Keratinocyte (primary cell): ENCODE results near the gene CRIM1. TPM values are rescaled to one million over a fixed set of nuclear protein-coding genes. Genes with fewer than 3 reads are reported as not detected.

ENCODE experiments used
- DNase-seq: peaks from one replicate; pipeline ENCODE4 v3.0.0-alpha.2; 2011; ENCODE audit warnings: low read depth, missing footprints, low spot score
- FAIRE-seq: peaks from 2 replicates; lab custom pipeline; 2011; peaks lifted over from hg19 to GRCh38; lab: Jason Lieb, UNC
- H2AFZ ChIP-seq: 2 replicates; pipeline ENCODE4 v1.6.0; 2012; ENCODE audit warnings: low read length, control low read depth, inconsistent platforms; ENCODE audit not compliant: control insufficient read depth
- H3K27ac ChIP-seq: 2 replicates; pipeline ENCODE4 v1.5.1; 2011; ENCODE audit warnings: low read length; ENCODE audit not compliant: control insufficient read depth, insufficient read depth
- H3K27me3 ChIP-seq: 3 replicates; pipeline ENCODE4 v1.6.0; 2011; ENCODE audit warnings: low read length; ENCODE audit not compliant: control insufficient read depth, insufficient read depth; ENCODE audit errors: extremely low read depth
- H3K36me3 ChIP-seq, 2 experiments: 2 replicates in 1 of 2; 3 replicates in 1 of 2; pipeline ENCODE4 v1.5.1; 2011; ENCODE audit warnings: low read length in 2 of 2, mild to moderate bottlenecking in 1 of 2; ENCODE audit not compliant: control insufficient read depth in 2 of 2, insufficient read depth in 2 of 2; ENCODE audit errors: extremely low read depth in 1 of 2
- H3K4me1 ChIP-seq: 3 replicates; pipeline ENCODE4 v1.5.1; 2011; ENCODE audit warnings: low read length; ENCODE audit not compliant: control insufficient read depth, insufficient read depth; ENCODE audit errors: extremely low read depth
- H3K4me2 ChIP-seq: 3 replicates; pipeline ENCODE4 v1.6.0; 2011; ENCODE audit warnings: low read depth, low read length; ENCODE audit not compliant: control insufficient read depth, insufficient read depth; ENCODE audit errors: extremely low read depth
- H3K4me3 ChIP-seq, 3 experiments: fragments of 200-600 bp in 1 of 3; sonication (generic) in 1 of 3; 2 replicates in 2 of 3; 3 replicates in 1 of 3; pipeline ENCODE4 v1.5.1; 2011 to 2016; ENCODE audit warnings: low read length in 3 of 3, mild to moderate bottlenecking in 3 of 3, control low read depth in 2 of 3, inconsistent platforms in 1 of 3, low read depth in 1 of 3, mixed read lengths in 1 of 3, mixed run types in 1 of 3, moderate library complexity in 1 of 3; ENCODE audit not compliant: control insufficient read depth in 2 of 3, insufficient read depth in 2 of 3; ENCODE audit errors: extremely low read depth in 1 of 3
- H3K79me2 ChIP-seq: 2 replicates; pipeline ENCODE4 v1.6.0; 2012; ENCODE audit warnings: low read length; ENCODE audit not compliant: control insufficient read depth, insufficient read depth
- H3K9ac ChIP-seq: 3 replicates; pipeline ENCODE4 v1.6.0; 2011; ENCODE audit warnings: low read length; ENCODE audit not compliant: control insufficient read depth, insufficient read depth; ENCODE audit errors: extremely low read depth
- H3K9me1 ChIP-seq: 3 replicates; pipeline ENCODE4 v1.6.0; 2011; ENCODE audit warnings: low read length; ENCODE audit not compliant: control insufficient read depth, insufficient read depth; ENCODE audit errors: extremely low read depth
- H3K9me3 ChIP-seq: 2 replicates; pipeline ENCODE4 v1.5.1; 2012; ENCODE audit warnings: low read depth, low read length; ENCODE audit not compliant: control insufficient read depth
- H4K20me1 ChIP-seq: 3 replicates; pipeline ENCODE4 v1.6.0; 2011; ENCODE audit warnings: low read length; ENCODE audit not compliant: control insufficient read depth, insufficient read depth; ENCODE audit errors: extremely low read depth
- EZH2 ChIP-seq: IDR thresholded peaks from one replicate; pipeline ENCODE4 v1.6.1; 2012; ENCODE audit warnings: inconsistent platforms, mild to moderate bottlenecking, low read length, moderate library complexity
- dilution Hi-C: fragments of 300-500 bp; cut with MboI; formaldehyde crosslinking; loops from one replicate; pipeline ENCODE4 v1.7.0; 2020; ENCODE audit warnings: low sequenced_read_pairs; ENCODE audit not compliant: extremely low pct_ligation_motif_present
- polyA plus RNA-seq, 5 experiments: library from polyadenylated mRNA; depleted of rRNA in 3 of 5; stranded (reverse) in 3 of 5; stranded (forward) in 1 of 5; unstranded in 1 of 5; fragments of >200 nt; gene quantifications; 1 replicate in 1 of 5; 2 replicates in 3 of 5; 3 replicates in 1 of 5; pipeline versions ENCODE4 v1.2.1 to v1.2.3, GENCODE V29; 2011 to 2012; ENCODE audit warnings: missing spikeins in 2 of 5, low read depth in 1 of 5, low replicate concordance in 1 of 5
- TF ChIP-seq, protein P1 (sequence below), 3 experiments: IDR thresholded peaks in 1 of 3; conservative IDR thresholded peaks in 1 of 3; optimal IDR thresholded peaks in 1 of 3; 2 replicates in 2 of 3; 3 replicates in 1 of 3; pipeline versions ENCODE3 to v1.5.1; 2011; ENCODE audit warnings: low read length in 3 of 3, mild to moderate bottlenecking in 3 of 3, moderate library complexity in 2 of 3, control low read depth in 1 of 3, inconsistent platforms in 1 of 3; ENCODE audit not compliant: insufficient read depth in 2 of 3; ENCODE audit errors: extremely low read depth in 1 of 3

CRIM1 gene
- polyA plus RNA-seq, 1 donor (not counting 4 experiments of a cell fraction or from before 2014, with no cell fraction given) = 98.3 TPM

DNA sequence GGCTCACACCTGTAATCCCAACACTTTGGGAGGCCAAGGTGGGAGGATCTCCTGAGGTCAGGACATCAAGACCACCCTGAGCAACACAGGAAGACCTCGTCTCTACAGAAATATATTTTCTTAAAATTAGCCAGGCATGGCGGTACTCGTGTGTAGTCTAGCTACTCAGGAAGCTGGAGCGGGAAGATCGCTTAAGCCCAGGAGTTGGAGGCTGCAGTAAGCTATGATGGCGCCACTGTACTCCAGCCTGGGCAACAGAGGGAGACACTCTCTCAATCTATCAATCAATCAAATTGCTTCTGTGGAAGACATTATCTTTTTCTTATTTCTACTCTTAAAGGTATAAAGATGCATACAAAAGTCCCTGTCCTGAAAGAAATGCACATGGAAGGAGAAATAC lies 231.1 kb downstream of the CRIM1 start:
- DNase-seq (no peak), FAIRE-seq (no peak)
- dilution Hi-C loops = no loop called here
- Histone ChIP-seq H3K4me3 (no peak overlapping the region), H3K4me2 (no peak overlapping the region), H3K27me3 (no peaks in the 10 kb centered on the region), H3K36me3 (peaks cover 9 to 25% of the 10 kb centered on the region in 2 experiments), H2AFZ (no peak overlapping the region), H3K9me3 (no peaks in the 10 kb centered on the region), H3K9me1 (no peaks in the 10 kb centered on the region), H3K4me1 (no peaks in the 10 kb centered on the region), H3K9ac (no peak overlapping the region), H3K79me2 (peaks cover 29% of the 10 kb centered on the region), H4K20me1 (peaks cover 4% of the 10 kb centered on the region), H3K27ac (no peak overlapping the region)
- TF ChIP-seq, protein P1, sequence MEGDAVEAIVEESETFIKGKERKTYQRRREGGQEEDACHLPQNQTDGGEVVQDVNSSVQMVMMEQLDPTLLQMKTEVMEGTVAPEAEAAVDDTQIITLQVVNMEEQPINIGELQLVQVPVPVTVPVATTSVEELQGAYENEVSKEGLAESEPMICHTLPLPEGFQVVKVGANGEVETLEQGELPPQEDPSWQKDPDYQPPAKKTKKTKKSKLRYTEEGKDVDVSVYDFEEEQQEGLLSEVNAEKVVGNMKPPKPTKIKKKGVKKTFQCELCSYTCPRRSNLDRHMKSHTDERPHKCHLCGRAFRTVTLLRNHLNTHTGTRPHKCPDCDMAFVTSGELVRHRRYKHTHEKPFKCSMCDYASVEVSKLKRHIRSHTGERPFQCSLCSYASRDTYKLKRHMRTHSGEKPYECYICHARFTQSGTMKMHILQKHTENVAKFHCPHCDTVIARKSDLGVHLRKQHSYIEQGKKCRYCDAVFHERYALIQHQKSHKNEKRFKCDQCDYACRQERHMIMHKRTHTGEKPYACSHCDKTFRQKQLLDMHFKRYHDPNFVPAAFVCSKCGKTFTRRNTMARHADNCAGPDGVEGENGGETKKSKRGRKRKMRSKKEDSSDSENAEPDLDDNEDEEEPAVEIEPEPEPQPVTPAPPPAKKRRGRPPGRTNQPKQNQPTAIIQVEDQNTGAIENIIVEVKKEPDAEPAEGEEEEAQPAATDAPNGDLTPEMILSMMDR (optimal IDR thresholded peaks at IDR 0.05 in 1 of 3, IDR thresholded peaks at IDR 0.05 in 1 of 3, conservative IDR thresholded peaks at IDR 0.05 in 1 of 3; ENCODE audit: extremely low read depth in 1 of 3, insufficient read depth in 2 of 3, low read length in 3 of 3) = no peak
- TF ChIP-seq EZH2 = no peak

DNA sequence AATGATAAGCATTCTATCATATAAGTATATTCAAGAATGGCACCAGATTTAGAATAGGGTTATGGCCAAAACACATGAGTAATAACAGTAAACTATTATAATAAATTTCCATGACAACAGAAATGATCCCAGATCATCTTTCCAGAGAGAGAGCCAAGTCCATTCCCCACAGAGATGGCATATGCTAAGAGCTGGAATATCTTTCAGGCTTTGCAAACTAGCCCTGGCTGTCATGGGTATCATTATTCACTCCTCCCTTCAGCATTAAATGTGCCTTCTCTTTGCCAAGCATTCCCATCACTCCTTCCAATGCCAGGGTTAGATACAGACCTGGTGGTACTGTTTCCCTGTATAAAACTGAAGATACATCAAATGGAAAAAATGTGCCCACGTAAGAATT lies 231.5 kb downstream of the CRIM1 start:
- H3K27ac ChIP-seq = no peak overlapping the region
- no peak overlapping the region for H2AFZ ChIP-seq
- H3K36me3 ChIP-seq = peaks cover 9 to 25% of the 10 kb centered on the region in 2 experiments
- FAIRE-seq (no peak), DNase-seq (no peak)
- peaks cover 4% of the 10 kb centered on the region for H4K20me1 ChIP-seq
- peaks cover 33% of the 10 kb centered on the region for H3K79me2 ChIP-seq
- dilution Hi-C loops = no loop called here
- H3K4me2 ChIP-seq = no peak overlapping the region
- H3K27me3 ChIP-seq = no peaks in the 10 kb centered on the region
- TF ChIP-seq EZH2 = no peak
- TF ChIP-seq, protein P1 (optimal IDR thresholded peaks at IDR 0.05 in 1 of 3, IDR thresholded peaks at IDR 0.05 in 1 of 3, conservative IDR thresholded peaks at IDR 0.05 in 1 of 3; ENCODE audit: extremely low read depth in 1 of 3, insufficient read depth in 2 of 3, low read length in 3 of 3) = no peak
- H3K4me1 ChIP-seq = no peaks in the 10 kb centered on the region
- H3K4me3 ChIP-seq = no peak overlapping the region
- no peak overlapping the region for H3K9ac ChIP-seq
- H3K9me1 ChIP-seq = no peaks in the 10 kb centered on the region
- H3K9me3 ChIP-seq = no peaks in the 10 kb centered on the region
